GM11168 (cell line): ENCODE measurements around the gene ASB1.
"Not testable (repeated sequence)": the region's sequence is repeated elsewhere in the genome, so short reads cannot be mapped to it uniquely, and the experiment has no call there.

Experiments
- in situ Hi-C: fragments of 300-500 bp; cut with MboI; formaldehyde crosslinking; loops from one replicate; pipeline ENCODE4 v1.12.0; 2022; ENCODE audit warnings: low sequenced_read_pairs; ENCODE audit not compliant: unreplicated experiment

ASB1 gene

GRCh38 chr2:238441262-238442114 is 14.8 kb downstream of the ASB1 start:
- in situ Hi-C loops = no loop called here

DNA sequence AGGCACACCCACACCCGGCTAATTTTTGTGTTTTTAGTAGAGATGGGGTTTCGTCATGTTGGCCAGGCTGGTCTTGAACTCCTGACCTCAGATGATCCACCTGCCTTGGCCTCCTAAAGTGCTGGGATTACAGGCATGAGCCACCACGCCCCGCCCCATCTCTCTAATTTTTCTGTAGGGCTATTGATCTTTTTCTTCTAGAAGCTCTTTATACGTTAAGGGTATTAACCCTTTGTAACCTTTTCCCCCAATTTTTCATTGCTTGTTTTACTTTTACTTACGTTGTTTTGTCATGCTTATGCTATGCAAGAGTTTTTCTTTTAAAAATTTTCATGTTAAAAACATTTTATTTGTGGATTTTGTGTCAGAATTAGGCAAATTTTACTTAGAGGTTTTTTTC is 15.5 kb downstream of the ASB1 start:
- in situ Hi-C loops = not testable (repeated sequence)

DNA sequence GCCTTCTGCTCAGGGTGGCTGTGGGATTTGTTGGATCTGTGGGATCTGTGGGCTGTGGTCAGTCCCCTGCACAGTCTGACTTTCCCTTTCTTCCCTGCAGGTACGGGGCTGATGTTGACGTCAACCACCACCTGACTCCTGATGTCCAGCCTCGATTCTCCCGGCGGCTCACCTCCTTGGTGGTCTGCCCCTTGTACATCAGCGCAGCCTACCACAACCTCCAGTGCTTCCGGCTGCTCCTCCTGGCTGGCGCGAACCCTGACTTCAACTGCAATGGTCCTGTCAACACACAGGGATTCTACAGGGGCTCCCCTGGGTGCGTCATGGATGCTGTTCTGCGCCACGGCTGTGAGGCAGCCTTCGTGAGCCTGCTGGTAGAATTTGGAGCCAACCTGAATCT is 17.5 kb downstream of the ASB1 start:
- in situ Hi-C loops = no loop called here

- in situ Hi-C loops = no loop called here
These were observed 18.9 kb downstream of the ASB1 start for GRCh38 chr2:238445409-238446190.

- in situ Hi-C loops = no loop called here
These were observed 19.6 kb downstream of the ASB1 start for GRCh38 chr2:238446371-238446770.

GRCh38 chr2:238448031-238448955 is 21.6 kb downstream of the ASB1 start:
- in situ Hi-C loops = no loop called here

DNA sequence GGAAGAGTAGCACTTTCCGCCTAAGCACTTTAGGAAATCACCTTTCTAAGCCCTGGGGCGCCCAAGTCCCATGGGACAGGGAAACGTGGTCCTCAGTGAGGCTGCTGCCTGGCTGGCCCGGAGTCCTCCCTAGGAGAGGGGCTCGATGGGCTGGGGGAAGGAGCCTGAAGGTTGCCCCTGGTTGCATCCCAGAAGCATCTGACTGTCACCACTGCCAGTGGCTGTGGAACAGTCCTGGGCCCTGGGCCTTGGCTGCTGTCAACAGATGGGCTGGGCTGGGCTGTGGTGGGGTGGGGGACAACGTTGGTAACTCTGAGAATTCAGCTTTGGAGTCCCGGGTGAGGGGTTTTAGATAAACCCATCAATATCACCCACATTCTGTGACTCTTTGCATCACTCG is 22.5 kb downstream of the ASB1 start:
- in situ Hi-C loops = no loop called here

- in situ Hi-C loops = no loop called here
These were observed 23.2 kb downstream of the ASB1 start for GRCh38 chr2:238449909-238450417.

GRCh38 chr2:238450440-238450861 is 23.7 kb downstream of the ASB1 start:
- in situ Hi-C loops = no loop called here

DNA sequence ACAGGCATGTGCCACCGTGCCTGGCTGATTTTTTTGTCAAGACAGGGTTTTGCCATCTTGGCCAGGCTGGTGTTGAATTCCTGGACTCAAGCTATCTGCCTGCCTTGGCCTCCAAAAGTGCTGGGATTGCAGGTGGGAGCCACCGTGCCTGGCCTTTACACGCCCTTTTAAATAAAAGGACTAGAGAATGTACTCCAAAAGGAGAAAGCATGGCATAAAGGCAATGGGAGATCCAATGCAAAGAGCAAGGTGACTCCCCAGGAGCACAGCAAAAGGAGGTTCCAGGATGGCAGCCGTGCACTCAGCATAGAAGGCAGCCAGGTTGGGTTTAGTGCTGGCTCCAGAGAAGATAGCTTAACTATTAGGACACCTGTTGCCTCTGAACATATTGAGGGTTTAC is 27.1 kb downstream of the ASB1 start:
- in situ Hi-C loops = no loop called here

DNA sequence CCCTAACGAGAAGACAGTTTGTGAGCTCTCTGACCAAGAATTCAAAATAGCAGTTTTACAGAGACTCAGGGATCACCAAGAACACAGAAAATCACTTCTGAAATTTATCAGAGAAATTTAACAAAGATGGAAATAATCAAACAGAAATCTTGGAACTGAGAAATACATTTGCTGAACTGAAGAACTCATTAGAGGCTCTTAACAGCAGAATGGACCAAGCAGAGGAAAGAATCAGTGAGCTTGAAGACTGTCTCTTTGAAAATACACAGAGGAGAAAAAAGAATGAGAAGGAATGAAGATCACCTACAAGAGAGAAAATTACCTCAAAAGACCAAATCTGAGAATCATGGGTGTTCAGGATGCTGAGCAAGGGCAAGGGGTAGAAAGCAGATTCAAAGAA is 29.7 kb downstream of the ASB1 start:
- in situ Hi-C loops = no loop called here

DNA sequence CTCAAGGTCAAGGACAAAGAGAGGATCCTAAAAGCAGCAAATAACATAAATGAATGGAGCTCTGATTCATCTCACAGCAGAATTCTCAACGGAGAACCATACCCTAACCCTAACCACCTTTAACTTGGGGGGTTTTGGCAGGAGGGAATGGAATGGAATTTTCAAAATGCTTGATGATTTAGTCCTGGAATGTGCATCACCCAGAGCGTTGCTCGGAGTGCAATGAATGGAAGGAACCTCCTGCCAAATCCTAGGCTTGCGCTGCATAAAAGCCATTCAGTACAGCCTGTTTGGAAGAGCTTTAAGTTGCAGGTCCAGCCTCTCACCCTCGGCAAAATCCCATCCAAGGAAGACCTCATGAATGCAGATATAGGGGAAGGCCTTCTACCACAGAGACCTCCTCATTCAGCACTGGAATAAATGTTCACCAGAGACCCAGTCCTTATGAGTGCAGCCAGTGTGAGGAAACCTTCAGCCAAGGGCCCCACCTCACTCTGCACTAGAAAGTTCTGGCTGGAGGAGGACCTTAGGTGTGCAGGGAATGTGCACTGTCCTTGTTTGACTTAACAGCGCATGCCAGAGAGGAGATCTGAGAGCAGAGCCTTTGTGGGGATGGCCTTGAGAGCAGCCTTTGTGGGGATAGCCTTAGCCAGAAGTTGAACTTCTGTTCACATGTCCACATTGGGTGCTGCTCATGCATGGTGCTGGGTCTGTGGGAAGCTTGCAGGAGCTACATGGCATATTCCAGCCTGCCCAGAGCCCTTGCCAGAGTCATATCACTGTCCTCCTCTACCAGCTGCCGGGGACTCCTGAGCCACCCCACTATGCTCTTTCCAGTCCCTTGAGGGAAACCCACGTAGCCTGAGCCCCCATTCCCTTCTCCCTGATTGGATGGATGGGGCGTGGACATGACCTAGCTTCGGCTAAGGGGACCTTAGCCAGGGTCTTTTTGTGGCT is 30.5 kb downstream of the ASB1 start:
- in situ Hi-C loops = no loop called here

GRCh38 chr2:238457927-238458324 is 31.2 kb downstream of the ASB1 start:
- in situ Hi-C loops = no loop called here

- in situ Hi-C loops = no loop called here
These were observed 31.9 kb downstream of the ASB1 start for GRCh38 chr2:238458651-238459050.

DNA sequence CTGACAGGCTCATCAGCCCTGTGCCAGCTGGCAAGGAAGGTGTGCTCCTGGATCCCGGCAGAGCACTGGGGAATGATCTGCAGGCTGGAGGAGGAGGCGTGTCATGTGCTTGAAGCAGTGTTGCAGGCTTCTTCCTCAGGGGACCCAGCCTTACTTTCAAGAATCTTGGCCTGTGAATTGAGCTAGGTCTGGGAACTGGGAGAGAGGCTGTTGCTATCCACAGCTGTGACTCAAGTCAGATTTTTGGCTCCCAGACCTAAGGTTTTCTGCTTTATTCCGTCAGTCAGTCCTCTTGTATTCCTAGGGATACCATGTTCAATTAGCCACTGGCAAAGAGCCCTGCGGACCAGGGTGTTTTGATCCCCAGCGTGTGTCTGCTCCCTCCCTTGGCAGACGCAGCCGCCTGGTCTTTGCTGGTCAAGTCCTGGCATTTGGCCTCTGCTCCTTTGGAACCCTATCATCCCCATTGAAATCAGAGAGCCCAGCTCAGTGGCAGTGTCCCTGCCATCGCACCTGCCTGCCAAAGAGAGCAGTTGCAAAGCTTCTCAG is 32.4 kb downstream of the ASB1 start:
- in situ Hi-C loops = no loop called here

DNA sequence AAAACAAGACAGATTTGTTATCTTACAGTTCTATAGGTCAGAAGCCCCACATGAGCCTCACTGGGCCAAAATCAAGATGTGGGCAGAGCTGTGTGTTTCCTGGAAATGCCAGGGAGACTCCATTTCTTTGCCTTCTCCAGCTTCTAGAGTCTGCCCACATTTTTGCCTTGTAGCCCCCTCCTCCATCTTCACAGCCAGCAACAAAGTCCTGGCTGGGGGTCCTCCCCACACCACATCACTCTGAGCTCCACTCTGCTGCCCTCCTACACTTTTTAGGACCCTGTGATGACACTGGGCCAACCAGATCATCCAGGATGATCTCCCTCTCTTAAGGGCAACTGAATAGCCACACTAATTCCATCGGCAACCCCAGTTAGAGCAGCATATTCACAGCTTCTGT is 34.3 kb downstream of the ASB1 start:
- in situ Hi-C loops = no loop called here

DNA sequence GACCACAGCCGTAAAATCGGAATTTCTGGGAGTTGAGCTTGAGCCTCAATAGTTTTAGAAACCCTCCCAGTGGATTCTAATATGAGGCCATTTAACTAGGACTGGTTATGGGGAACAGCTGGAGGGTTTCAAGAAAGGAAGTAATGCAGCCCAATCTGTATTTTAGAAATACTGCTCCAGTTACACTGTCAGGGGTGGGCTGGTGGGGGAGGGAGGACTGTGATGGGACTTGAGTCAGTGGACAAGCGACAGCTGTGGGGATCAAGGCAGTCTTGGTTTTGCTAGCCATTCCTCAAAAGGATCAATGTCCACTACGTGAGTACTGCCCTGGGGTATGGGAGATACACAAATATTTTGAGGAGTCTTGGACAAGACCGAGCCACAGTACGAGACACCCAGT is 34.8 kb downstream of the ASB1 start:
- in situ Hi-C loops = no loop called here

- in situ Hi-C loops = no loop called here
These were observed 35.2 kb downstream of the ASB1 start for GRCh38 chr2:238461916-238462315.
